Mesothelial cell of epicardium (in vitro differentiated cells): ENCODE data around the gene CCL17. TPM values are rescaled to one million over a fixed set of nuclear protein-coding genes. Genes with fewer than 3 reads are reported as not detected.

ENCODE experiments used
- DNase-seq, 2 experiments: peaks; one replicate each; pipeline ENCODE4 v3.0.0; 2021; ENCODE audit warnings: low spot score in 2 of 2; ENCODE audit not compliant: unreplicated experiment in 2 of 2
- H3K27ac Mint-ChIP-seq: 2 replicates; pipeline ENCODE4 v1.8.0; 2021; ENCODE audit warnings: mixed read lengths
- H3K27me3 Mint-ChIP-seq: 2 replicates; pipeline ENCODE4 v1.8.0; 2021; ENCODE audit warnings: low read depth, mixed read lengths
- H3K36me3 Mint-ChIP-seq: 2 replicates; pipeline ENCODE4 v1.8.0; 2021; ENCODE audit warnings: mixed read lengths
- H3K4me1 Mint-ChIP-seq: 2 replicates; pipeline ENCODE4 v1.8.0; 2021; ENCODE audit warnings: mixed read lengths
- H3K4me3 Mint-ChIP-seq: 2 replicates; pipeline ENCODE4 v1.8.0; 2021; ENCODE audit warnings: mild to moderate bottlenecking, moderate library complexity, mixed read lengths
- H3K9me3 Mint-ChIP-seq: 2 replicates; pipeline ENCODE4 v1.8.0; 2021; ENCODE audit warnings: mixed read lengths
- CTCF ChIP-seq: fragments of 200-600 bp; sonication (generic); IDR thresholded peaks from one replicate; pipeline ENCODE4 v1.5.0; 2021; ENCODE audit warnings: antibody characterized with exemption; ENCODE audit not compliant: unreplicated experiment
- total RNA-seq: library from RNA; stranded (reverse); gene quantifications from 3 replicates; pipeline ENCODE4 v1.2.1, GENCODE V29; 2021

Gene CCL17
- total RNA-seq, 1 donor from 2014 or later = not detected

GRCh38 chr16:57447186-57447962, 42.8 kb downstream of the CCL17 start, which contains the start of the genes CIAPIN1 and COQ9:
TSS of gene CIAPIN1 (minus strand) at chr16:57447385. CDS start at chr16:57440928, 6,457 bp downstream.
TSS of gene COQ9 (plus strand) at chr16:57447479. CDS start at chr16:57447506, 27 bp downstream.
- Mint-ChIP-seq H3K27ac (peak within 1 kb of the TSS; percentile 93), H3K36me3 (peaks cover 7% of the 10 kb centered on the region), H3K27me3 (no peaks in the 10 kb centered on the region), H3K9me3 (no peaks in the 10 kb centered on the region), H3K4me1 (peaks cover 15% of the 10 kb centered on the region), H3K4me3 (peak within 1 kb of the TSS; percentile 88)
- TF ChIP-seq CTCF = no peak
- peak; percentile 87 to 90 for DNase-seq

- TF ChIP-seq CTCF = no peak
- H3K27ac Mint-ChIP-seq = no peak overlapping the region
- DNase-seq = no peak
- peaks cover 5% of the 10 kb centered on the region for H3K4me1 Mint-ChIP-seq
- H3K36me3 Mint-ChIP-seq = peaks cover 31% of the 10 kb centered on the region
- no peak overlapping the region for H3K4me3 Mint-ChIP-seq
- no peaks in the 10 kb centered on the region for H3K9me3 Mint-ChIP-seq
- H3K27me3 Mint-ChIP-seq = no peaks in the 10 kb centered on the region
Observed at GRCh38 chr16:57452021-57452420, 47.5 kb downstream of the CCL17 start.

- peak within 1 kb of the TSS; percentile 100 for H3K27ac Mint-ChIP-seq
- peak; percentile 84 to 95 for DNase-seq
- H3K27me3 Mint-ChIP-seq = no peaks in the 10 kb centered on the region
- no peaks in the 10 kb centered on the region for H3K9me3 Mint-ChIP-seq
- H3K4me1 Mint-ChIP-seq = peaks cover 14% of the 10 kb centered on the region
- H3K4me3 Mint-ChIP-seq = peak within 1 kb of the TSS; percentile 100
- peaks cover 17% of the 10 kb centered on the region for H3K36me3 Mint-ChIP-seq
- TF ChIP-seq CTCF = peak; percentile 96
Observed at GRCh38 chr16:57462209-57462977, 57.8 kb downstream of the CCL17 start, which contains the start of gene POLR2C. TSS of gene POLR2C (plus strand) at chr16:57462679. CDS start at chr16:57462725, 46 bp downstream.

GRCh38 chr16:57462978-57463362, 58.4 kb downstream of the CCL17 start:
- TF ChIP-seq CTCF = no peak
- no peaks in the 10 kb centered on the region for H3K9me3 Mint-ChIP-seq
- H3K4me3 Mint-ChIP-seq = peak overlapping the region; percentile 100
- peaks cover 17% of the 10 kb centered on the region for H3K36me3 Mint-ChIP-seq
- peak overlapping the region; percentile 75 for H3K27ac Mint-ChIP-seq
- no peaks in the 10 kb centered on the region for H3K27me3 Mint-ChIP-seq
- no peak for DNase-seq
- H3K4me1 Mint-ChIP-seq = peaks cover 14% of the 10 kb centered on the region

GRCh38 chr16:57464523-57464922, 60.0 kb downstream of the CCL17 start:
- no peak for DNase-seq
- Mint-ChIP-seq H3K36me3 (peaks cover 24% of the 10 kb centered on the region), H3K4me1 (peaks cover 14% of the 10 kb centered on the region), H3K4me3 (no peak overlapping the region), H3K9me3 (no peaks in the 10 kb centered on the region), H3K27ac (no peak overlapping the region), H3K27me3 (no peaks in the 10 kb centered on the region)
- TF ChIP-seq CTCF = no peak

Other genes starting within 250 kb of the CCL17 start
- 105 to 112 TPM (median 107 TPM) in 3 replicates for gene PSME3IP1, start 218.7 kb upstream of the CCL17 start, total RNA-seq
- 43.8 to 50.7 TPM (median 44.0 TPM) in 3 replicates for gene RSPRY1, start 218.4 kb upstream of the CCL17 start, total RNA-seq
- 34.4 to 38.2 TPM (median 35.9 TPM) in 3 replicates for gene ARL2BP, start 159.5 kb upstream of the CCL17 start, total RNA-seq
- gene PLLP, start 120.1 kb upstream of the CCL17 start, total RNA-seq = 1.1 to 1.8 TPM (median 1.2 TPM) in 3 replicates
- not detected in 3 replicates for gene CCL22, start 46.0 kb upstream of the CCL17 start, total RNA-seq
- gene CX3CL1, start 32.3 kb upstream of the CCL17 start, total RNA-seq = 2.3 to 3.1 TPM (median 2.5 TPM) in 3 replicates
- 57.5 to 62.9 TPM (median 59.0 TPM) in 3 replicates for gene CIAPIN1, start 42.6 kb downstream of the CCL17 start, total RNA-seq
- gene COQ9, start 42.7 kb downstream of the CCL17 start, total RNA-seq = 43.5 to 48.3 TPM (median 47.4 TPM) in 3 replicates
- gene POLR2C, start 57.9 kb downstream of the CCL17 start, total RNA-seq = 62.1 to 69.1 TPM (median 65.0 TPM) in 3 replicates
- gene DOK4, start 81.7 kb downstream of the CCL17 start, total RNA-seq = 79.0 to 83.6 TPM (median 83.6 TPM) in 3 replicates
- gene CCDC102A, start 131.8 kb downstream of the CCL17 start, total RNA-seq = 30.6 to 31.9 TPM (median 31.3 TPM) in 3 replicates
- 1.1 to 1.3 TPM (median 1.3 TPM) in 3 replicates for gene ADGRG5, start 137.9 kb downstream of the CCL17 start, total RNA-seq
- 65.8 to 67.1 TPM (median 66.9 TPM) in 3 replicates for gene ADGRG1, start 223.9 kb downstream of the CCL17 start, total RNA-seq